ENCODE measurements around the gene ZSCAN4.

ZSCAN4 gene

DNA sequence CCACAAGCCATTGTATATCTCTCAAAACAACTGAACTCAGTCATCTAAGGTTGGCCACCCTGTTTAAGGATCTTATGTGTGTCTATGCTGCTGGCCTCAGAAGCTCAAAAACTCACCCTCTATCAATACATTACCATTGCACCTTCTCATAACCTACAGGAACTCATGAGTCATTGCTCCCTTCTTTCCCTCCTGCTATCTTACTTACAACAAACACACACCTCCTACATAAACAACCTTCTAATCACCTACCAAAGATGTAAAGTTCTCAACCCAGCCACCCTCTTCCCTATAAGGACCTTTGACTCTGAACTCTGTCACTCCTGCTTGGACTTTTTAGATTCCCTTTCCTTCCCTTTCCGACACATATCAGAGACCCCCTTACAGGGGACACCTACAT lies 13.3 kb upstream of the ZSCAN4 start:
- H3K9me3 Mint-ChIP-seq: peaks cover 34 to 49% of the 10 kb centered on the region in 2 donors
- H3K4me1 Mint-ChIP-seq (ENCODE audit: low read depth in 2 of 2): peaks cover 4 to 8% of the 10 kb centered on the region in 2 donors
- H3K36me3 Mint-ChIP-seq (ENCODE audit: insufficient read depth): no peaks in the 10 kb centered on the region
- H3K27me3 Mint-ChIP-seq: peaks cover 46 to 53% of the 10 kb centered on the region in 2 donors
- no peak overlapping the region for H3K4me3 Mint-ChIP-seq
- ATAC-seq (replicated peaks): no peak
- DNase-seq: no peak
- no peak overlapping the region for H3K27ac Mint-ChIP-seq

DNA sequence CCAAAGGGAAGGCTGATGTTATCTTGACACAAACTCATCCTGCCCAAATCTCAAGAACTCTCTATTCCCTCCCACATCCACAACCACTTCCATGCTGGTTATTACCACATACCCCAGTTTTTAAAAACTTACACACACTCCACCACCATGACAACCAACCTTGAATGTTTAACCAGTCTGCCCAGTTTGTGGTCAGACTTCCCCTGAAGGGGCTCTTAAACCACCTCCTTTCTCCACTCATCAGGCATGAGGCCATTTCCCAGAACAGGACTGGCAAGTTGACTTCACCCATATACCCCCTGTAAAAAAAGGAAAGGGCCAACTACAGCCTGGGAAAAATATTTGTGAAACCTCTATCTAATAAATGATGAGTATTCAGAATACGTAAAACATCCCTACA lies 12.4 kb upstream of the ZSCAN4 start:
- peaks cover 4 to 6% of the 10 kb centered on the region in 2 donors for H3K4me1 Mint-ChIP-seq (ENCODE audit: low read depth in 2 of 2)
- peaks cover 53% of the 10 kb centered on the region in 2 donors for H3K27me3 Mint-ChIP-seq
- ATAC-seq (replicated peaks) (no peak), DNase-seq (no peak)
- no peak overlapping the region for H3K27ac Mint-ChIP-seq
- peaks cover 32 to 48% of the 10 kb centered on the region in 2 donors for H3K9me3 Mint-ChIP-seq
- no peak overlapping the region for H3K4me3 Mint-ChIP-seq
- no peaks in the 10 kb centered on the region for H3K36me3 Mint-ChIP-seq (ENCODE audit: insufficient read depth)

DNA sequence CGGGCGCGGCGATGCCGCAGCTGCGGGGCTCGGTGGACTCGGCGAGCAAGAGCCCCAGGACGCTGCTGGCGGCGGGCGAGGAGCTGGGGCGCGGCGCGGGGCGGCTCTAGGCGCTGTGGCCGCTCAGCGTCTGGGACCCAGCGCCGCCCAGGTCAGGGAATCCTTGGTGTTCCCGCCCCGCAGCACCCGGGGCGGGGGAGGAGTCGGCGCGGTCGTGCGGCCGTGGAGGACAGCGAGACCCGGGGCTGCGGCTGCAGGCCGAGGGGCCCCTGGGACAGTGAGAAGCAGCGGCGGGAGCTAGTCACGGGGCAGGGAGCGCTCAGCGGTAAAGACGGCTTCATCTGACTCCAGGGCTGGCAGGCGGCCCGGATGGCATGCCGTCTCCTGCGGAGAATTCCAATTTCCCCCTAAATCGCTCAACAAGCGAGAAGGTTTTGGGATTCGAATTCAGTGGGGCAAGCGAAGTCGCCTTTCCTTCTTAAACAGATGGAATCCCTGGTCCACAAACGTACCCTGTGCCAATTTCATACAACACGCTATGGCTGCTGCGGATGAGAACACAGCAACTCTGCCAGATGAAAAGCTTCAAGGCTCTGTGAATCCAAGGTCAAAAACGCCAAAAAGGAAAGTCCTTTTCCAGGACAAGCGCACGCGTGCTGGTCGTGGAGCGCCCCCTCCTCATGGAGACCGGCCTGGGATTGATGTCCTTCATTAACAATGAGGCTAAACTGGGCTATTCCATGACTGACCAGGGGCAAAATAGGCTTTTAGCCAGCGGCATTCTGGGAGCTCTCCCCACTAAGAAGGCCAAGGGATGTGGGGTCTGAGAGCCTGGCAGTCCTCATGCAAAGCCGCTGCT lies 4.2 kb upstream of the ZSCAN4 start:
- H3K9me3 Mint-ChIP-seq: no peaks in the 10 kb centered on the region
- no peaks in the 10 kb centered on the region for H3K36me3 Mint-ChIP-seq (ENCODE audit: insufficient read depth)
- ATAC-seq (replicated peaks) (peak; percentile 24), DNase-seq (no peak)
- no peak overlapping the region for H3K27ac Mint-ChIP-seq
- H3K27me3 Mint-ChIP-seq: peaks cover 39 to 52% of the 10 kb centered on the region in 2 donors
- H3K4me1 Mint-ChIP-seq (ENCODE audit: low read depth in 2 of 2): peaks cover 5 to 7% of the 10 kb centered on the region in 2 donors
- peak overlapping the region; percentile 67 to 81 for H3K4me3 Mint-ChIP-seq

DNA sequence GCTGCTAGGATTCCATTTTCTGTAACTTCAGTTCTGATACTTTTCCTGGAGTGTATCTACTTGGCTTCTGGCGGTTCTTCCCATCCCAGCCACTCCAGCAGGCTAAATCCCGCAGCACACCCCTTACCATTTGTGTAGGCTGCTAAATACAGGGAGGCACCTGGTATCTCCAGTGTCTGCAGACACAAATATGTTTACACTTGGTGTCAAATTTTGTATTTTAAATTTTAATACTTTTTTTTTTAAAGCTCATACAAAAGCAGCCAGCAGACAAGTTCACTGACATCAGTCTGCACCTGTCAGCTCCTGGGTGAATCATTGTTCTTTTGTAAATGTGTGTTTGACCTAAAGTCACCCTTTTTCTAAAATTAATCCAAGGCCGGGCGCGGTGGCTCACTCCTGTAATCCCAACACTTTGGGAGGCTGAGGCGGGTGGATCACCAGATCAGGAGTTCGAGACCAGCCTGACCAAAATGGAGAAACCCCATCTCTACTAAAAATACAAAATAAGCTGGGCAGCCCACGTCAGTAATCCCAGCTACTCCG lies 3.4 kb upstream of the ZSCAN4 start:
- ATAC-seq (replicated peaks) (no peak), DNase-seq (no peak)
- Mint-ChIP-seq H3K4me3 (peak overlapping the region in 1 of 2 donors; percentile 51), H3K36me3 (ENCODE audit: insufficient read depth) (no peaks in the 10 kb centered on the region), H3K4me1 (ENCODE audit: low read depth in 2 of 2) (peaks cover 5 to 7% of the 10 kb centered on the region in 2 donors), H3K27me3 (peaks cover 38 to 52% of the 10 kb centered on the region in 2 donors), H3K27ac (no peak overlapping the region), H3K9me3 (no peaks in the 10 kb centered on the region)

DNA sequence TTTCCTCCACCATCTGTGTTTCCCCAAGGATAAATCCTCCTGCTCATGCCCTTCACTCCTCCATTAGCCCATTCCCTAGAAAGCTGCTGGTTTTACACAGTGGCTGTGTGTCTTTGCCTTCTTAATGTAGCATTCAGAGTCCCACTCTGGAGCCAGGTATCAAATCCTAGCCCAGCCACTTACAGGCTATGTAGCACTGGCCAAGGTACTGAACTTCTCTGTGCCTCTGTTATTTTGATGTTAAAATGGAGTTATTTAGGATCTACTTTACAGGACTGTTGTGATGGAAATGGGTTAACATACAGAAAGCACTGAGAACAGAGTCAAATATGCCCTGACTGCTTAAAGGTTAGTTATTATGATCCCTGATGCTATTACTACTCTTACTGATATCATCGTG lies 1.5 kb upstream of the ZSCAN4 start:
- no peak for ATAC-seq (replicated peaks)
- no peaks in the 10 kb centered on the region for H3K9me3 Mint-ChIP-seq
- no peak for DNase-seq
- peaks cover 5 to 7% of the 10 kb centered on the region in 2 donors for H3K4me1 Mint-ChIP-seq (ENCODE audit: low read depth in 2 of 2)
- peaks cover 36 to 63% of the 10 kb centered on the region in 2 donors for H3K27me3 Mint-ChIP-seq
- H3K4me3 Mint-ChIP-seq: no peak overlapping the region
- H3K27ac Mint-ChIP-seq: no peak overlapping the region
- H3K36me3 Mint-ChIP-seq (ENCODE audit: insufficient read depth): no peaks in the 10 kb centered on the region

DNA sequence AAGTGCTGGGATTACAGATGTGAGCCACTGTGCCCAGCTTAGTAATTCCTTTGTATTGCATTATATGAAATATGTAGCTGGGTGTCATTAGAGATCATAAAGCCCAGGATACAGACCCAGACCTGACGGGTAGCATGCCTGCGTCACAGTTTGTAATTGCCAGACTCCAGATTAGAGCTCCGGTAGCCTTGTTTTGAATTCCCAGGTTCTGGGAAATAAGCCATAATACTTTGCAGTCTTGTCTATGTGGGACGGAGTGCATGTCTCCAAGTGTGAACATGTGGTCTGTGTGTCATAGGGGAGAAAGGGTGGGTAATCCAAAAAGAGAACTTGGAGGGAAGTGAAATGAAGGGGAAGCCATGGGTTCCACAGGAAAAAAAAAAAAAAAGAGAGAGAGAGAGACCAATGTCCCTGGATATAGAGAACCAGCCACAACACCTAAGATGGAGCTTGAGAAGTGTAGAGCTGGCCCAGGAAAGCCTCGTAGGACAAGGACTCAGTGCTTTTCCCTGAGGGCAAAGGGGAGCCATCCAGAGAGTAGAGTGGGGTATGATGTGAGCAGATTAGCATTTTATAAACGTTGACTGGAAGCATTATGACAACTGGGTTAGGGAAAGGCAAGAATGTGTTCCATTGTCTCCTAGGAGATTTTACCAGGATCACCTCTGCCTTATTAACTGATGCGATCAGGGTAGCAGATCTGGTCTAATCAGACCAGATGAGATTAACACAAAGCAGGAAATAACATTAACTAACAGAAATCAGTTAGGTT lies 2.6 kb downstream of the ZSCAN4 start:
- no peak for DNase-seq
- no peaks in the 10 kb centered on the region for H3K4me1 Mint-ChIP-seq (ENCODE audit: low read depth in 2 of 2)
- H3K4me3 Mint-ChIP-seq: no peak overlapping the region
- peaks cover 28 to 40% of the 10 kb centered on the region in 2 donors for H3K27me3 Mint-ChIP-seq
- ATAC-seq (replicated peaks): no peak
- H3K36me3 Mint-ChIP-seq (ENCODE audit: insufficient read depth): no peaks in the 10 kb centered on the region
- H3K27ac Mint-ChIP-seq: no peak overlapping the region
- H3K9me3 Mint-ChIP-seq: no peaks in the 10 kb centered on the region

DNA sequence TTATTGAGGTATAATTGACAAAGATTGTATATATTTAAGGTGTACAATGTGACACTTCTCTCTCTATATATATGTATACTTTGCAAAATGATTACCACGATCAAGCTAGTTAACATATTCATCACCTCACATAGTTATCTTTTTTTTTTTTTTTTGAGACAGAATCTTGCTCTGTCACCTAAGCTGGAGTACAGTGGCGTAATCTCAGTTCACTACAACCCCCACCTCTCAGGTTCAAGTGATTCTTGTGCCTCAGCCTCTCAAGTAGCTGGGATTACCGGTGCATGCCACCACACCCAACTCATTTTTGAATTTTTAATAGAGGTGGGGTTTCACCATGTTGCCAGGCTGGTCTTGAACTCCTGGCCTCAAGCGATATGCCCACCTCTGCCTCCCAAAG lies 3.7 kb downstream of the ZSCAN4 start:
- Mint-ChIP-seq H3K4me3 (no peak overlapping the region), H3K27ac (no peak overlapping the region), H3K27me3 (peaks cover 33 to 42% of the 10 kb centered on the region in 2 donors), H3K9me3 (no peaks in the 10 kb centered on the region), H3K4me1 (ENCODE audit: low read depth in 2 of 2) (no peaks in the 10 kb centered on the region), H3K36me3 (ENCODE audit: insufficient read depth) (no peaks in the 10 kb centered on the region)
- ATAC-seq (replicated peaks) (no peak), DNase-seq (no peak)

DNA sequence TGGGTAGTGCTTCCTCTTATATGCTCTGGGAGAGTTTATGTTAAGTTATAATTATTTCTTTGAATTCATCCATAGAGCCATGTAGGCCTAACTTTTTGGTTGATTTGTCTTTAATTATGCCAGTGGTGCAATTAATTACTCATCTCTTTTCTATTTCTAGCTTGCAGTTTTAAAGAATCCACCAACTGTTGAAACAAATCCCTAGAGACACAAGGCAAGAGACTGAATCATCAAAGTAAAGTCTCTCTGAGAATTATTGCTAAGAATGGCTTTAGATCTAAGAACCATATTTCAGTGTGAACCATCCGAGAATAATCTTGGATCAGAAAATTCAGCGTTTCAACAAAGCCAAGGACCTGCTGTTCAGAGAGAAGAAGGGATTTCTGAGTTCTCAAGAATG lies 7.1 kb downstream of the ZSCAN4 start:
- H3K4me3 Mint-ChIP-seq: no peak overlapping the region
- H3K4me1 Mint-ChIP-seq (ENCODE audit: low read depth in 2 of 2): no peaks in the 10 kb centered on the region
- DNase-seq: no peak
- H3K27ac Mint-ChIP-seq: no peak overlapping the region
- H3K9me3 Mint-ChIP-seq: no peaks in the 10 kb centered on the region
- H3K27me3 Mint-ChIP-seq: peaks cover 24% of the 10 kb centered on the region in 2 donors
- ATAC-seq (replicated peaks): no peak
- no peaks in the 10 kb centered on the region for H3K36me3 Mint-ChIP-seq (ENCODE audit: insufficient read depth)

DNA sequence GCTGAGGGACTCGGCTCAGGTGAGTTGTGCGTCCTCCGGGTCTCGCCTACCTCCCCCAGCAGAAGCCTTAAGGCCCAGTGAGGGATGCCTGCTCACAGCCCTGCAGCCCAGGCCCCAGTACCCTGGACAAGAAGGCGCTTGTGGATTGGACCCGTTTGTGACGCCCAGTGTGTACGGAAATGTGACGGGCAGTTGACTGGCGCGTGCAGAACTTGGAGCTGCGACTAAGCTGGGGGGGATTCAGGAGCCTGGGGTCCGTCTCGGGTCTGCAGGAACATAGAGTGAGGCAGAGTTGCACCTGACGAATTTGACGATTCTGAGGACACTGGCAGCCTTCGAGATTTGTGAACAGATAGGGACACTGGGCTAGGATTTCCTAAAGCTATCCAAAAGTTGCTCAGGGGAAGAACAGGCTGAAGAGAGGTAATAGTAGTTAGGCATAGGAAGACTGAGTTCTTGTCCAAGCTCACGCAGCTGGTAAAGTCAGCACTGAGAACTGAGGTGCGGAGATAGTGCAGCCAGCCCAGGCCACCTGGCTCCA lies 13.6 kb downstream of the ZSCAN4 start:
- Mint-ChIP-seq H3K27ac (peak overlapping the region; percentile 95 to 96), H3K4me3 (peak overlapping the region; percentile 95 to 96), H3K4me1 (ENCODE audit: low read depth in 2 of 2) (peaks cover 33 to 36% of the 10 kb centered on the region in 2 donors), H3K36me3 (ENCODE audit: insufficient read depth) (peaks cover 26% of the 10 kb centered on the region), H3K9me3 (peaks cover 32 to 46% of the 10 kb centered on the region in 2 donors), H3K27me3 (peaks cover 0 to under 1% of the 10 kb centered on the region in 2 donors)
- ATAC-seq (replicated peaks) (no peak), DNase-seq (no peak)

DNA sequence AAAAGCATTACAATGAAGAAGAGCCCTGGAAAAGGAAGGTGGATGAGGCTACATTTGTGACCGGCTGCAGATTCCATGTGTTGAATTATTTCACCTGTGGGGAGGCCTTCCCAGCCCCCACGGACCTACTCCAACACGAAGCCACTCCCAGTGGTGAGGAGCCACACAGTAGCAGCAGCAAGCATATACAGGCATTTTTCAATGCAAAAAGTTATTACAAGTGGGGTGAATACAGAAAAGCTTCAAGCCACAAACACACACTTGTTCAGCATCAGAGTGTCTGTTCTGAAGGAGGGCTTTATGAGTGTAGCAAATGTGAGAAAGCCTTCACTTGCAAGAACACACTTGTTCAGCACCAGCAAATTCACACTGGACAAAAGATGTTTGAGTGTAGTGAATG lies 18.0 kb downstream of the ZSCAN4 start:
- DNase-seq: no peak
- Mint-ChIP-seq H3K4me1 (ENCODE audit: low read depth in 2 of 2) (peaks cover 28 to 31% of the 10 kb centered on the region in 2 donors), H3K27ac (no peak overlapping the region), H3K36me3 (ENCODE audit: insufficient read depth) (peaks cover 25% of the 10 kb centered on the region), H3K9me3 (peaks cover 35 to 46% of the 10 kb centered on the region in 2 donors), H3K27me3 (no peaks in the 10 kb centered on the region), H3K4me3 (no peak overlapping the region)
- ATAC-seq (replicated peaks): no peak

DNA sequence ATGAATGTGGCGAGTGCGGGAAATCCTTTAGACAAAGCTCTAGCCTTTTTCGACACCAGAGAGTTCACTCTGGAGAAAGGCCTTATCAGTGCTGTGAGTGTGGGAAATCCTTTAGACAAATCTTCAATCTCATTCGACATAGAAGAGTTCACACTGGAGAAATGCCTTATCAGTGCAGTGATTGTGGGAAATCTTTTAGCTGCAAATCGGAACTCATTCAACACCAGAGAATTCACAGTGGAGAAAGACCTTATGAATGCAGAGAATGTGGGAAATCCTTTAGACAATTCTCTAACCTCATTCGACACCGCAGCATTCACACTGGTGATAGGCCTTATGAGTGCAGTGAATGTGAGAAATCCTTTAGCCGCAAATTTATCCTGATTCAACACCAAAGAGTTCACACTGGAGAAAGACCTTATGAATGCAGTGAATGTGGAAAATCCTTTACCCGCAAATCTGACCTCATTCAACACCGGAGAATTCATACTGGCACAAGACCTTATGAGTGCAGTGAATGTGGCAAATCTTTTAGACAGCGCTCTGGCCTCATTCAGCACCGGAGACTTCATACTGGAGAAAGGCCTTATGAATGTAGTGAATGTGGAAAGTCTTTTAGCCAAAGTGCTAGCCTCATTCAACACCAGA lies 18.8 kb downstream of the ZSCAN4 start:
- Mint-ChIP-seq H3K4me3 (no peak overlapping the region), H3K27me3 (no peaks in the 10 kb centered on the region), H3K27ac (no peak overlapping the region), H3K4me1 (ENCODE audit: low read depth in 2 of 2) (peaks cover 21 to 23% of the 10 kb centered on the region in 2 donors), H3K36me3 (ENCODE audit: insufficient read depth) (peaks cover 18% of the 10 kb centered on the region), H3K9me3 (peaks cover 33 to 41% of the 10 kb centered on the region in 2 donors)
- no peak for ATAC-seq (replicated peaks)
- DNase-seq: no peak

DNA sequence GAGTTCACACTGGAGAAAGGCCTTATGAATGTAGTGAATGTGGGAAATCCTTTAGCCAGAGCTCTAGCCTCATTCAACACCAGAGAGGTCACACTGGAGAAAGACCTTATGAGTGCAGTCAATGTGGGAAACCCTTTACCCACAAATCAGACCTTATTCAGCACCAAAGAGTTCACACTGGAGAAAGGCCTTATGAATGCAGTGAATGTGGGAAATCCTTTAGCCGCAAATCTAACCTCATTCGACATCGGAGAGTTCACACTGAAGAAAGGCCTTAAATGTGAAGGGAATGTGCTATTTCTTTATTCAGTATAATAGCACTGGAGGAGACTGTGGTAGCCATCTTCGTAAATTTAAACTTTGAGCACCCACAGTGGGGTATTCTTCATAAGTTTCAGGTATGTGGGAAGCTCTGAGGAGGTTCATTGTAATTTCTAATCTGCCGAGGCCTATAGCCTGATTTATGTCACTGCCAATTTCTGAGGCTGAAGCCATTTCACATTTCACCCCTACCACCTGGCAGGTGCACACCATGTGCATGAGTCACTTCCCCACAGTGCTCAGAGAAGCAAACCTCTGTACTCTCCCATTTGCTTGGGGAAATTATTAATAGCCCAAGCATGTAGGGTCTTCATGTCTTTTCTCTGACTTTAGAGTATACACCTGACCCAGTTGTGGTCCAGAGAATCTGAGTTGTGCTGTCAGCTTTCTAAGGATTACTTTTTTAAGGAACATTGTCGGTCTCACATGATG lies 19.5 kb downstream of the ZSCAN4 start:
- peaks cover 29 to 34% of the 10 kb centered on the region in 2 donors for H3K9me3 Mint-ChIP-seq

More for the DNA sequence above, 19.5 kb downstream of the ZSCAN4 start:
- Mint-ChIP-seq H3K4me1 (ENCODE audit: low read depth in 2 of 2) (peaks cover 14 to 16% of the 10 kb centered on the region in 2 donors), H3K4me3 (no peak overlapping the region), H3K27me3 (no peaks in the 10 kb centered on the region), H3K36me3 (ENCODE audit: insufficient read depth) (peaks cover 18% of the 10 kb centered on the region), H3K27ac (no peak overlapping the region)
- ATAC-seq (replicated peaks) (no peak), DNase-seq (no peak)
